ENCODE results near the gene TBC1D10A. TPM values are rescaled to one million over a fixed set of nuclear protein-coding genes. Genes with fewer than 3 reads are reported as not detected.

TBC1D10A gene
- total and polyA plus RNA-seq, 2 experiments from 2014 or later, result 11.8 to 21.8 TPM

- H3K9me3 ChIP-seq (ENCODE audit: low read depth), result no peaks in the 10 kb centered on the region
- peaks cover 45% of the 10 kb centered on the region for H3K36me3 ChIP-seq
- DNase-seq (ENCODE audit: low read depth in 1 of 2, low spot score in 1 of 2), result no peak
- H3K27ac ChIP-seq, result peak overlapping the region; percentile 31
- no peak for TF ChIP-seq CTCF (IDR thresholded peaks at IDR 0.05; ENCODE audit: low read depth, low read length)
- no peaks in the 10 kb centered on the region for H3K4me1 ChIP-seq (ENCODE audit: low read depth)
- no peaks in the 10 kb centered on the region for H3K27me3 ChIP-seq
- H3K4me3 ChIP-seq, result no peak overlapping the region
Observed at GRCh38 chr22:30332551-30332950, 5.8 kb upstream of the TBC1D10A start.

GRCh38 chr22:30328466-30329049 lies 1.8 kb upstream of the TBC1D10A start:
- H3K27ac ChIP-seq, result no peak overlapping the region

GRCh38 chr22:30327864-30328345 lies 1.2 kb upstream of the TBC1D10A start:
- no peak overlapping the region for H3K4me3 ChIP-seq
- no peak for TF ChIP-seq CTCF (IDR thresholded peaks at IDR 0.05; ENCODE audit: low read depth, low read length)
- H3K36me3 ChIP-seq, result peaks cover 2% of the 10 kb centered on the region
- H3K27ac ChIP-seq, result no peak overlapping the region
- H3K4me1 ChIP-seq (ENCODE audit: low read depth), result peaks cover 12% of the 10 kb centered on the region
- no peaks in the 10 kb centered on the region for H3K27me3 ChIP-seq
- no peaks in the 10 kb centered on the region for H3K9me3 ChIP-seq (ENCODE audit: low read depth)
- no peak for DNase-seq (ENCODE audit: low read depth in 1 of 2, low spot score in 1 of 2)

More at GRCh38 chr22:30328466-30329049, 1.8 kb upstream of the TBC1D10A start:
- no peak for TF ChIP-seq CTCF (IDR thresholded peaks at IDR 0.05; ENCODE audit: low read depth, low read length)
- Histone ChIP-seq H3K4me1 (ENCODE audit: low read depth) (peaks cover 12% of the 10 kb centered on the region), H3K9me3 (ENCODE audit: low read depth) (no peaks in the 10 kb centered on the region), H3K27me3 (no peaks in the 10 kb centered on the region), H3K36me3 (peaks cover 8% of the 10 kb centered on the region), H3K4me3 (no peak overlapping the region)
- peak in 1 of 2 donors; percentile 10 for DNase-seq (ENCODE audit: low read depth in 1 of 2, low spot score in 1 of 2)

DNA sequence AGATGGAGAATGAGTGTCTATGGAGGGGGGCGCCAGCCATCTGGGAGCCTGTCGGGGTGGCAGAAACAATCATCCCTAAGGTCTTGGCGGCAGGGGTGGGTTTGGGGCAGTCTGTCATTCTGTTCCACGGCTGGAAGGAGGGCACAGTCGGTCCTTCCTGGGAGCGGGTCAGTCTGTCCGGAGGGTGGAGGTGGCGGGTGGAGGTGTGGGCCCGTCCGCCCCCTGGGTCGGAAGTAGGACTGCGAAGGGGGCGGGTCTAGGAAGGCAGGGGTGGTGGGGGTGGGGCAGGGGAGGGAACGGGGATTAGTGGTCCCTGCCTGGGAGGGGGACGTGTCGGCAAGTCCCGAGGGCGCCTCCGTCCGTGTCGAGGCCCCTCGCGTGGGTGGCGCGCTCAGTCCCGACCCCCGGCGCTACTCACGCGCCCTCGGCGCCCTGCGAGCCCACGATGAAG lies 461 bp downstream of the TBC1D10A start:
- H3K9me3 ChIP-seq (ENCODE audit: low read depth), result no peaks in the 10 kb centered on the region
- H3K27ac ChIP-seq, result no peak overlapping the region
- H3K4me3 ChIP-seq, result peak overlapping the region; percentile 79
- H3K4me1 ChIP-seq (ENCODE audit: low read depth), result peaks cover 12% of the 10 kb centered on the region
- TF ChIP-seq CTCF (IDR thresholded peaks at IDR 0.05; ENCODE audit: low read depth, low read length), result no peak
- no peaks in the 10 kb centered on the region for H3K36me3 ChIP-seq
- peak in 1 of 2 donors; percentile 35 for DNase-seq (ENCODE audit: low read depth in 1 of 2, low spot score in 1 of 2)
- H3K27me3 ChIP-seq, result no peaks in the 10 kb centered on the region

DNA sequence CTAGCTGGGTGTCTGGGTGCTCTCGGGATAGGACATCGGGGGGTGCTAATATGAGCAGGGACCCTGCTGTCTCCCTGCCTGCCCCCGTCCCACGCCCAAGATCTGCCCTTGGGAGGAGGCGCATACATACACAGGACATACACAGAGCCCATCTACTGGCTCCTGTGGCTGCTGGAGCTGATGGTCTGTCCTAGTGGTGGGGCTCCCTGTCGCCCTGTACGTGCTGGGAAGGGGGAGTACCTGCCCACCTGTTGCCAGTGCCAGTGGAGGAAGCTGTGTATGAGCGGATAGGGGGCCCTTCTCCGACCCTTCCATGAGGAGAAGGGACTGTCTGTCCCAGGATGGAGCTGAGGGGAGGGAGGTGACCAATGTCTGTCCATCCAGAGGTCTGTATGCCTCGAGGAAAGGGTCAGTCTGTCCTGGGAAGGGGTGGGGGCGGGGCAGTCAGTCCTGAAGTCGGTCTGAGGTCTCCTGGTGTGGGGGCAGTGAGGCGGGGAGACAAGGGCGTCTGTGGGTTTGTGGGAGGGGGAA lies 952 bp downstream of the TBC1D10A start:
- peaks cover 12% of the 10 kb centered on the region for H3K4me1 ChIP-seq (ENCODE audit: low read depth)
- peak overlapping the region; percentile 9 for H3K27ac ChIP-seq
- no peak for TF ChIP-seq CTCF (IDR thresholded peaks at IDR 0.05; ENCODE audit: low read depth, low read length)
- H3K9me3 ChIP-seq (ENCODE audit: low read depth), result no peaks in the 10 kb centered on the region
- H3K36me3 ChIP-seq, result no peaks in the 10 kb centered on the region
- H3K27me3 ChIP-seq, result no peaks in the 10 kb centered on the region
- peak overlapping the region; percentile 79 for H3K4me3 ChIP-seq
- no peak for DNase-seq (ENCODE audit: low read depth in 1 of 2, low spot score in 1 of 2)

Data from cardiac muscle cell (in vitro differentiated cells and primary cell).